GM19438 (cell line): ENCODE measurements around the gene ACTN3.
"Not testable (repeated sequence)": the region's sequence is repeated elsewhere in the genome, so short reads cannot be mapped to it uniquely, and the experiment has no call there.

Experiments used
- ATAC-seq: cut with Tn5 transposase; IDR thresholded peaks from one replicate; pipeline ENCODE4 v1.9.1; 2021; ENCODE audit warnings: low read depth; ENCODE audit not compliant: unreplicated experiment

Gene ACTN3

DNA sequence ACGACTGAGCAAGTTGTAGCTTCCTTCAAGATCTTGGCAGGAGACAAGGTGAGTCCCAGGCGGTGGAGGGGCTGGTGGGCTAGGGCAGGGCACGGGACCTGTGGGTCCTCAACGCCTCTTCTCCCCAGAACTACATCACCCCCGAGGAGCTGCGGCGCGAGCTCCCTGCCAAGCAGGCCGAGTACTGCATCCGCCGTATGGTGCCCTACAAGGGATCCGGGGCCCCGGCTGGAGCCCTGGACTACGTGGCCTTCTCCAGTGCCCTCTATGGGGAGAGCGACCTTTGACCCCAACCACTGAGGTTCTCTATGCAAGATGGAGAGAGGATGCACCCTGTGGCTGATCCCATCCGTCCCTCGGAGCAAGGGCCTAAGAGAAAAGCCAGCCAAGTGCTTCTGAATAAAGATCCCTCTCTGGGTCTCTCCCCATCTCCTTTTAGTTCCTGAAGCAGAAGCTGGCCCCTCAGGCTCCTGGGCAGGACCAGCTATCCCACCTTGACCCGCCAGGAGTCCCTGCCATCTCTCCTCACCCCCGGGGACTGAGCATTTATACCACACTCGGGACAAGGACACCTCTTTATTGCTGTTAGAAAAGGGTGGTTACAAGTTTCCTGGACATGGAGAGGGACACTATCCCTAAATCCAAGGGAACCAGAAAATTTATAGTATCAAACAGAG is 16.3 kb downstream of the ACTN3 start:
- no peak for ATAC-seq

GRCh38 chr11:66563832-66564231 is 17.1 kb downstream of the ACTN3 start:
- ATAC-seq: no peak

- no peak for ATAC-seq
These were observed 17.8 kb downstream of the ACTN3 start for GRCh38 chr11:66564538-66564937.

GRCh38 chr11:66564984-66565383 is 18.3 kb downstream of the ACTN3 start:
- ATAC-seq: no peak

- ATAC-seq: no peak
These were observed 19.5 kb downstream of the ACTN3 start for GRCh38 chr11:66566221-66566620.

GRCh38 chr11:66567787-66568123 is 21.1 kb downstream of the ACTN3 start:
- no peak for ATAC-seq

DNA sequence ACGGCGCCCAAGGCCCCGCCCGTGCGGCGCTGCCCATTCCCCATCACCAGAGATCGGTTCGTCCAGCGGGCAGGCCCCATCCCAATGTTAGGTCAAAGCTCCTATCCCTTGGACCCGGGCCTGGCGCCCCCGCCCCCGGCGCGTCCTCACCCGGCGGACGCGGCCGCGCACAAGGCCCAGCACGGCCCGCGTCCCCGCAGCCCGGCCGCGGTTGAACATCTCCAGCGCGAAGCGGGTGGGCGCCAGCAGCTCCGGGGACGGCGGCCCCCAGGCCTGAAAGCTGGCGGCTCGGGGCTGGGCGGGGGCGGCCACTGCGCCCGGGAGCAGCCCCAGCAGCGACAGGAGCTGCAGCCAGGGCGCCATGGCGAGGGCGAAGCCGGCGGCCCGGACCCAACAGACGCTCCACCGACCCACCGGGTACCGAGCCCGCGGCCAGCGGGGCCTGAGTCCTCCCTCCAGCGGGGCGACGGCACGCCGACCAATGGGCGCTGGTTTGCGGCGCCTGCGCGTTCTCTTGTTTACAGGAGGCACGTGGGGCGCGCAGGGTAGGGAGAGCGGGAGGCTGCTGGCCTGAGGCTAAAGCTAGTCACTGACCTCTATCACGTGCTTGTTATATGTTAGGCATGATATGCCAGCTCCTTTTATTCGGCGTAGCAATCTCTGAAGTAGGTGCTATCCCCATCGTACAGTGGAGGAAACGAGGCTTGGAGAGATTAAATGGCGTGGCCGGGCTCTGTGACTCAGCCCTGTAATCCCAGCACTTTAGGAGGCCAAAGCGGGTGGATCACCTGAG is 21.6 kb downstream of the ACTN3 start, which contains the start of gene CTSF:
Gene CTSF, minus strand, starts transcription at position 483 of the 793 bp plus-strand sequence. Its CDS starts 120 bp downstream, at position 363.
- no peak for ATAC-seq

- ATAC-seq: no peak
These were observed 22.4 kb downstream of the ACTN3 start for GRCh38 chr11:66569076-66569475.

- ATAC-seq: no peak
These were observed 23.6 kb downstream of the ACTN3 start for GRCh38 chr11:66570079-66570849.

GRCh38 chr11:66570850-66571180 is 24.1 kb downstream of the ACTN3 start:
- ATAC-seq: no peak

DNA sequence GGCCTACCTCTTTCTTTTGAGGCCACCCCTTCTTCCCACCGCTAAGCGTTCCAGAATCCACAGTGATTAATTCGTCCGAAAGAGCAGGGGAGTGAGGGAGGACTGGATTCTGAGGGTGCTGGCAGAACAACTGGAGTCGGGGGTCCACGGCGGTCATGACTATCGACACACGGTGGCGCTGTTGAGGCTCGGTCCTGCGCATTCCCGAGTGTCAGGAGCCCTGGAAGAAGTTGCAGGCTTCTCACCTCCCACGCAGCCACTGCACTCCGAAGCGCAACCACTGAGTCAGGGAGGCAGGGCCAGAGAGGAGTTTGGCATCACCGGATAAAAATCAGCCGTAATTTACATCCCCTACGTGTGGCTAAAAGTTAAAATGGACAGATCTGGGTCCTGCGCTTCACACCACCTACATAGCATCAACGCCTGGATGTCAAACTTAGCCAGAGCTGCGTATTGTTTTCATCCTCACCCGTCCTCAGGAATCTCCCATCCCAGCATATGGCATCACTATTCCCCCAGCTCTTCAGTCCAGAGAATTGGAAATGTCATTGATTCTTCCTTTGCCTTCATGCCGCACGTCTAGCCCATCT is 32.4 kb downstream of the ACTN3 start:
- no peak for ATAC-seq

DNA sequence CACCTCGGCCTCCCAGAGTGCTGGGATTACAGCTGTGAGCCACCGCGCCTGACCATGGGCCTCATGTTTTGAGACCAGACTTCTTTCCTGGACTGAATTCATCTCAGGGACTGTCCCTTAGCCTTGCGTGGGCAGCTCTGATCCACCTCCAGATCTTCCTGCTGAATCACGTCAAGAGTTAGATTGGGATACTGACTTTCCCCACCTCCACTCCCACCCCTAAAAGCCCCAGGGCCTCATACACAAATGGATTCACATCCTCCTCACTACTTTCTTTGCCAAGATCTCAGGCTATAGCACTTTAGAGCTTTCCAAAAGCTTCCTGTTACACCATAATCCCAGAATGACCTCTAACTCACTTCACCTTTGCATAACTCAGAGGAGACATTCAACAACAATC is 34.1 kb downstream of the ACTN3 start:
- ATAC-seq: no peak

GRCh38 chr11:66581261-66581660 is 34.6 kb downstream of the ACTN3 start:
- no peak for ATAC-seq

- ATAC-seq: not testable (repeated sequence)
These were observed 36.0 kb downstream of the ACTN3 start for GRCh38 chr11:66582565-66583147.

- not testable (repeated sequence) for ATAC-seq
These were observed 38.7 kb downstream of the ACTN3 start for GRCh38 chr11:66585447-66585846.

- ATAC-seq: no peak
These were observed 39.4 kb downstream of the ACTN3 start for GRCh38 chr11:66586136-66586535.

DNA sequence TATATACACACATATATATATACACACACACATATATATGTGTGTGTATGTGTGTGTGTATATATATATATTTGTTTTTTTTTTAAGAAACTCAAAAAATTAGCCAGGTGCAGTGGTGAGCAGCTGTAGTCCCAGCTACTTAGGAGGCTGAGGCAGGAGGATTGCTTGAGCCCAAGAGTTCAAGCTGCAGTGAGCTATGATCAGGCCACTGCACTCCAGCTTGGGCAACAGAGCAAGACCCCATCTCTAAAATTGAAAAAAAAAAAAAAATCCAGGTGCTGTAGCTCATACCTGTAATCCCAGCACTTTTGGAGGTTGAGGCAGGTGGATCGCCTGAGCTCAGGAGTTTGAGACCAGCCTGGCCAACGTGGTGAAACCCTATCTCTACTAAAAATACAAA is 42.6 kb downstream of the ACTN3 start:
- ATAC-seq: not testable (repeated sequence)

- ATAC-seq: no peak
These were observed 43.4 kb downstream of the ACTN3 start for GRCh38 chr11:66589996-66590675.

GRCh38 chr11:66591175-66591574 is 44.5 kb downstream of the ACTN3 start:
- no peak for ATAC-seq
